Uterus (tissue), 4 donors: ENCODE measurements around the gene ELP1. TPM values are rescaled to one million over a fixed set of nuclear protein-coding genes. Genes with fewer than 3 reads are reported as not detected.
"Not testable (repeated sequence)": the region's sequence is repeated elsewhere in the genome, so short reads cannot be mapped to it uniquely, and the experiment has no call there.

Experiments
- DNase-seq, 2 donors: peaks; one replicate each; pipeline ENCODE4 v3.0.0-alpha.2; 2019 to 2020
- H3K27ac ChIP-seq, 2 donors: fragments of 200-600 bp; sonication (generic); 1 replicate in 1 of 2; 2 replicates in 1 of 2; pipeline ENCODE4 v1.5.1; 2016 to 2018
- H3K27me3 ChIP-seq, 2 donors: fragments of 200-600 bp; sonication (generic); one replicate each; pipeline ENCODE4 v1.5.1; 2018 to 2019; ENCODE audit warnings: control low read depth in 1 of 2
- H3K36me3 ChIP-seq, 2 donors: fragments of 200-600 bp; sonication (generic); one replicate each; pipeline ENCODE4 v1.5.1; 2019; ENCODE audit warnings: control low read depth in 1 of 2
- H3K4me1 ChIP-seq, 2 donors: fragments of 200-600 bp; sonication (generic); one replicate each; pipeline ENCODE4 v1.5.1; 2018 to 2019; ENCODE audit warnings: control low read depth in 1 of 2
- H3K4me3 ChIP-seq, 2 donors: fragments of 200-600 bp; sonication (generic); 1 replicate in 1 of 2; 2 replicates in 1 of 2; pipeline ENCODE4 v1.5.1; 2018 to 2019; ENCODE audit warnings: mild to moderate bottlenecking in 1 of 2
- H3K9me3 ChIP-seq, 2 donors: fragments of 200-600 bp; sonication (generic); one replicate each; pipeline ENCODE4 v1.5.1; 2019; ENCODE audit warnings: control low read depth in 1 of 2
- POLR2A ChIP-seq, 2 donors: fragments of 450-650 bp; IDR thresholded peaks; one replicate each; pipeline ENCODE4 v1.6.1; 2016; ENCODE audit warnings: antibody characterized with exemption in 2 of 2, mild to moderate bottlenecking in 1 of 2, moderate library complexity in 1 of 2
- intact Hi-C: fragments of 100-400 bp; cut with DNase I; formaldehyde crosslinking; loops from one replicate; pipeline ENCODE4 v1.15.1; 2023; ENCODE audit warnings: low total_unique reads
- total RNA-seq, 4 donors: library from RNA; depleted of rRNA in 3 of 4; stranded (reverse); fragments of >200 nt in 3 of 4; gene quantifications; one replicate each; pipeline versions ENCODE4 v1.1.0 to v1.2.4, GENCODE V29; 2014 to 2023
- TF ChIP-seq, protein P1 (sequence below), 4 experiments: fragments of 200-600 bp in 2 of 4; fragments of 450-650 bp in 2 of 4; sonication (generic) in 2 of 4; IDR thresholded peaks; one replicate each; pipeline ENCODE4 v1.5.1; 2016 to 2019; ENCODE audit warnings: antibody characterized with exemption in 4 of 4, mild to moderate bottlenecking in 2 of 4, moderate library complexity in 1 of 4
- donor health status: DM: yes; HTN: yes; CAD: no.

Gene ELP1
- total RNA-seq, 4 donors from 2014 or later: 5.0 to 71.2 (median 36.2) TPM

DNA sequence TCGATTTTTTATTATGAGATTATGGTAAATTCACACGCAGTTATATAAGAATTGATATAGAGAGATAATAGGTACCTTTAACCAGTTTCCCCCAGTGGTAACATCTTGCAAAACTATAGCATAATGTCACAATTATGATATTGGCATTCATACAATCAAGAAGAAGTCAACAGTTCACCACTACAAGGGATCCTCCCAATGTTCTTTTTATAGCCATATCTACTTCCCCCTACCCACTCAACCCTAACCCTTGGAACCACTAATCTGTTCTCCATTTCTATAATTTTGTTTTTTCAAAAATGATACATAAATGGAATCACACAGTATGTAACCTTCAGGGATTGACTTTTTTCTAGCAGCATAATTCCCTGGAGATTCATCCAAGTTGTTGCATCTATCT is 88.0 kb downstream of the ELP1 start:
- TF ChIP-seq POLR2A (IDR thresholded peaks at IDR 0.05): no peak
- TF ChIP-seq, protein P1, sequence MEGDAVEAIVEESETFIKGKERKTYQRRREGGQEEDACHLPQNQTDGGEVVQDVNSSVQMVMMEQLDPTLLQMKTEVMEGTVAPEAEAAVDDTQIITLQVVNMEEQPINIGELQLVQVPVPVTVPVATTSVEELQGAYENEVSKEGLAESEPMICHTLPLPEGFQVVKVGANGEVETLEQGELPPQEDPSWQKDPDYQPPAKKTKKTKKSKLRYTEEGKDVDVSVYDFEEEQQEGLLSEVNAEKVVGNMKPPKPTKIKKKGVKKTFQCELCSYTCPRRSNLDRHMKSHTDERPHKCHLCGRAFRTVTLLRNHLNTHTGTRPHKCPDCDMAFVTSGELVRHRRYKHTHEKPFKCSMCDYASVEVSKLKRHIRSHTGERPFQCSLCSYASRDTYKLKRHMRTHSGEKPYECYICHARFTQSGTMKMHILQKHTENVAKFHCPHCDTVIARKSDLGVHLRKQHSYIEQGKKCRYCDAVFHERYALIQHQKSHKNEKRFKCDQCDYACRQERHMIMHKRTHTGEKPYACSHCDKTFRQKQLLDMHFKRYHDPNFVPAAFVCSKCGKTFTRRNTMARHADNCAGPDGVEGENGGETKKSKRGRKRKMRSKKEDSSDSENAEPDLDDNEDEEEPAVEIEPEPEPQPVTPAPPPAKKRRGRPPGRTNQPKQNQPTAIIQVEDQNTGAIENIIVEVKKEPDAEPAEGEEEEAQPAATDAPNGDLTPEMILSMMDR (IDR thresholded peaks at IDR 0.05): no peak
- Histone ChIP-seq H3K4me3 (no peak overlapping the region), H3K27ac (no peak overlapping the region), H3K27me3 (no peaks in the 10 kb centered on the region), H3K36me3 (no peaks in the 10 kb centered on the region), H3K9me3 (no peaks in the 10 kb centered on the region), H3K4me1 (no peaks in the 10 kb centered on the region)
- no peak for DNase-seq
- intact Hi-C loops: no loop called here

DNA sequence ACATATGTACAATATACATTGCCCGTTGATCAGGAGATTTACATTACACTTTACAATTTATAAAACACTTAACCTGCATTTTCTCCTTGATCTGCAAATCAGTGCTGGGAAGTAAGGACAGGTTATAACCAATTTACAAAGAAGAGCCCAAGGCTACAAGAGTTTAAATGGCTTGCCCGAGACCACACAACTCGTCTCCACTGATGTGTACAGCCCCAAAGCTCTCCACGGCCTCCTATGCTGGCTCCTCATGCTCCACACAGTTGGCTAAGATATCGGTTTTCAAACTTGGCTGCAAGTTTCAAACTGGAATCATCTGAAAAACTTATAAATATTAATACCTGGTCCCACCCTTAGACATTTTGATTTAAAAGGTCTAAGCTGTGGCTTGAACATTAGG is 88.4 kb downstream of the ELP1 start:
- Histone ChIP-seq H3K4me1 (no peaks in the 10 kb centered on the region), H3K4me3 (no peak overlapping the region), H3K27me3 (no peaks in the 10 kb centered on the region), H3K9me3 (no peaks in the 10 kb centered on the region), H3K36me3 (no peaks in the 10 kb centered on the region), H3K27ac (no peak overlapping the region)
- DNase-seq: no peak
- intact Hi-C loops: no loop called here
- TF ChIP-seq POLR2A (IDR thresholded peaks at IDR 0.05): no peak
- TF ChIP-seq, protein P1 (IDR thresholded peaks at IDR 0.05): no peak

DNA sequence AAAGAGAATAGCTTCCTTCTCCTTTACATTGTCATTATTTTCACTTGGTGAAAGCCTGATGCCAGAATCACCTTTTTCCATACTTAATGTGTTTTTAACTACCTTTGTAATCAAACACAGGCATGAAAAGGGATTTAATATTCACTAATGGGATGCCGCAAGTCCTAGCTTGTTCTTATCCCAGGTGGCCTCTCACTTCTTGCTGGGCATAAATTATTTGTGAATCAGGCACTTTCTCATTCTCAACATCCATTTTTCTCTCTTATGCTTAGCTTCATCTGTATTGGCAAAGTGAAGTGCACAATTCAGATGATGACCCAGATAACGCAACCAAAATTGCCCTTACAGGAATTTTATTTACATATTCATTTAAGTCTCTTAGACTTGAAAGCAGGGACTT is 89.1 kb downstream of the ELP1 start:
- no peak for TF ChIP-seq POLR2A (IDR thresholded peaks at IDR 0.05)
- TF ChIP-seq, protein P1 (IDR thresholded peaks at IDR 0.05): no peak
- no peak for DNase-seq
- intact Hi-C loops: no loop called here
- no peak overlapping the region for H3K4me3 ChIP-seq
- H3K9me3 ChIP-seq: no peaks in the 10 kb centered on the region
- no peaks in the 10 kb centered on the region for H3K4me1 ChIP-seq
- H3K27me3 ChIP-seq: no peaks in the 10 kb centered on the region
- H3K36me3 ChIP-seq: no peaks in the 10 kb centered on the region
- H3K27ac ChIP-seq: no peak overlapping the region

DNA sequence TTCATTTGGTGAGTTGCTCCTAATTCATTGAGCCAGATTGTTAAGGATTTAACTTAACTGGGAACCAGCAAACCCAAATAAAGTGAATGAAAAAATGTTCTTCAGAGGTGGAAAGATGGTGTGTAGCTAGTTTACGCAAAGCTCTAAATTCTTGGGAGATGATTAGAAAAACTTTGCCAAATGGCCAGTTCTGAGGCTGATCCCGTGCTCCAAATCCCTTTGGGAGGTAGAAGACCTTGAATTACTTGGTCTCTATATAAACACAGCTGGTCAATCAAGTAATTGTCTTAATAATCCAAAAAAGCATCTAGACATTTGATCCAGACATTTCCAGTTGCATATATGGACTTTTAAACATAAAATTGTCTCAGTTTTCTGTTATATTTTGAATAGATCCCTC is 89.5 kb downstream of the ELP1 start:
- no peak for DNase-seq
- no peak overlapping the region for H3K27ac ChIP-seq
- no peaks in the 10 kb centered on the region for H3K27me3 ChIP-seq
- no peaks in the 10 kb centered on the region for H3K4me1 ChIP-seq
- TF ChIP-seq, protein P1 (IDR thresholded peaks at IDR 0.05): no peak
- TF ChIP-seq POLR2A (IDR thresholded peaks at IDR 0.05): no peak
- intact Hi-C loops: no loop called here
- H3K4me3 ChIP-seq: no peak overlapping the region
- no peaks in the 10 kb centered on the region for H3K36me3 ChIP-seq
- no peaks in the 10 kb centered on the region for H3K9me3 ChIP-seq

DNA sequence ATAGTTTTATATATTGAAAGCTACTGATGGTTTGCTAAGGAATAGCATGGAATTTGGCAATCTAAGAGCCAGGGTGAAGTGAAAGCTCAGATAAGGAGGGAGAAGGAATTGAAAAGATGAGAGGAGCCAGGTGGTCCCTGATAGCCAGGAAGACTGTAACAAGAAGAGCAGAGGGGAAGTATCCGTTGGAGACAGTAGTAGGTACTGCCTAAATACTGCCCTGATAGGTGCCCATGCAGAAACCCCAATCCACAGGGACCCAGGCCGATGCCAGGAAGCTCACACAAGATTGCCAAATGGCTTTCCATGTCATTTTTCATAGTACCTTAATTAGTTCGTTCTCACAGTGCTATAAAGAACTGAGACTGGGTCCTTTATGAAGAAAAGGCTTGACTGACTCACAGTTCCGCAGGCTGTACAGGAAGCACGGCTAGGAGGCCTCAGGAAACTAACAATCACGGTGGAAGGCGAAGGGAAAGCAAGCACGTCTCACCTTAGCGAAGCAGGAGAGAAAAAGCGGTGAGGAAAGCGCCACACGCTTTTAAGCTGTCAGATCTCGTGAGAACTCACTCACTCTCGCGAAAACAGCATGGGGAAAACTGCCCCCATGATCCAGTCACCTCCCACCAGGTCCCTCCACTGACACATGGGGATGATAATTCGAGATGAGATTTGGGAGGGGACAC is 91.2 kb downstream of the ELP1 start:
- Histone ChIP-seq H3K4me1 (no peaks in the 10 kb centered on the region), H3K4me3 (no peak overlapping the region), H3K27me3 (no peaks in the 10 kb centered on the region), H3K36me3 (no peaks in the 10 kb centered on the region), H3K27ac (no peak overlapping the region), H3K9me3 (no peaks in the 10 kb centered on the region)
- intact Hi-C loops: no loop called here
- TF ChIP-seq, protein P1 (IDR thresholded peaks at IDR 0.05): no peak
- TF ChIP-seq POLR2A (IDR thresholded peaks at IDR 0.05): no peak
- no peak for DNase-seq

DNA sequence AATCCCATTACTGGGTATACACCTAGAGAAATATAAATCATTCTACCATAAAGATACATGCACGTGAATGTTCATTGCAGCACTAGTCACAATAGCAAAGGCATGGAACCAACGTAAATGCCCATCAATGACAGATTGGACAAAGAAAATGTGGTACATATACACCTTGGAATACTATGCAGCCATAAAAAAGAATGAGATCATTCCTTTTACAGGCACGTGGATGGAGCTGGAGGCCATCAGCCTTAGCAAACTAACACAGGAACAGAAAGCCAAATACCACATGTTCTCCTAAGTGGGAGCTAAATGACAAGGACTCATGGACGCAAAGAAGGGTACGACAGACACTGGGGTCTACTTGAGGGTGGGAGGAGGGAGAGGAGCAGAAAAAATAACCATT is 94.4 kb downstream of the ELP1 start:
- intact Hi-C loops, DNase-seq, H3K27ac ChIP-seq, H3K4me3 ChIP-seq, H3K9me3 ChIP-seq, H3K4me1 ChIP-seq, H3K27me3 ChIP-seq, H3K36me3 ChIP-seq: not testable (repeated sequence)
